ENCODE results near the gene ZIM2.

DNA sequence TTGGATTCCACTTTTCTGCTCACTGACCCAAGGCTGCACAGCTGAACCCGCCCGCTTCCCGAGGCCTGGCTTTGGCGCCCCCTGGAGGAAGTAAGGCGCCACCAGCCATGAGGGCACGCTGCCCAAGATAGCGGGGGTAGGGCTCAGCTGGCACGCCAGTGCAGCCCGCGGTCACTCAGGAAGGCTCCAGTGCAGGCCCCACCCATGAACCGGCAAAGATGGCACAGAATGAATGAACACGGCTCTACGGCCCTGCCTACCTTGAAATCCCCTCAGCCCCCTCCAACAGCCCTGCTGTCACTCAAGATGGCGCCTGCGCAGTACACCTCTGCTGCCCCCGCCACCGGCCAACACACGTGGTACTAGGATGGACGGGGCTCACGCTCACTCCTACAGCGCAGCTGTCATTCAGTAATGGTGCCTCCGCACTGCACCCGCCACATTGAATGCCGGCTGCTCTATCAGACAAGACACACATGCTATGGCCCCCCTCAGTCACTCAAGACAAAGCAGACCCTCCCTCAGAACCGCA is 3.0 kb downstream of the ZIM2 start:
- TF ChIP-seq, protein P1, sequence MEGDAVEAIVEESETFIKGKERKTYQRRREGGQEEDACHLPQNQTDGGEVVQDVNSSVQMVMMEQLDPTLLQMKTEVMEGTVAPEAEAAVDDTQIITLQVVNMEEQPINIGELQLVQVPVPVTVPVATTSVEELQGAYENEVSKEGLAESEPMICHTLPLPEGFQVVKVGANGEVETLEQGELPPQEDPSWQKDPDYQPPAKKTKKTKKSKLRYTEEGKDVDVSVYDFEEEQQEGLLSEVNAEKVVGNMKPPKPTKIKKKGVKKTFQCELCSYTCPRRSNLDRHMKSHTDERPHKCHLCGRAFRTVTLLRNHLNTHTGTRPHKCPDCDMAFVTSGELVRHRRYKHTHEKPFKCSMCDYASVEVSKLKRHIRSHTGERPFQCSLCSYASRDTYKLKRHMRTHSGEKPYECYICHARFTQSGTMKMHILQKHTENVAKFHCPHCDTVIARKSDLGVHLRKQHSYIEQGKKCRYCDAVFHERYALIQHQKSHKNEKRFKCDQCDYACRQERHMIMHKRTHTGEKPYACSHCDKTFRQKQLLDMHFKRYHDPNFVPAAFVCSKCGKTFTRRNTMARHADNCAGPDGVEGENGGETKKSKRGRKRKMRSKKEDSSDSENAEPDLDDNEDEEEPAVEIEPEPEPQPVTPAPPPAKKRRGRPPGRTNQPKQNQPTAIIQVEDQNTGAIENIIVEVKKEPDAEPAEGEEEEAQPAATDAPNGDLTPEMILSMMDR (IDR thresholded peaks at IDR 0.05; ENCODE audit: low read depth, low read length) = no peak
- no peak for TF ChIP-seq EZH2phosphoT487 (IDR thresholded peaks at IDR 0.05; ENCODE audit: low read depth)
